Measurements from ENCODE around the gene MYL10.

- TF ChIP-seq CTCF (IDR thresholded peaks at IDR 0.05) (no peak), POLR2A (IDR thresholded peaks at IDR 0.05) (no peak)
Observed at GRCh38 chr7:101664893-101665471, 35.9 kb upstream of the MYL10 start.

All from lower leg skin (tissue), 3 donors.